H1 (cell line): ENCODE results near the gene TSPEAR. TPM values are rescaled to one million over a fixed set of nuclear protein-coding genes. Genes with fewer than 3 reads are reported as not detected.

Source experiments
- CREB1 ChIP-seq: IDR thresholded peaks from 2 replicates; pipeline ENCODE4 v1.6.1; 2012; ENCODE audit warnings: inconsistent platforms
- EZH2 ChIP-seq: fragments of 200-600 bp; sonication (generic); IDR thresholded peaks from 2 replicates; pipeline ENCODE4 v1.7.1; 2012; ENCODE audit warnings: low read depth, mild to moderate bottlenecking, moderate library complexity, low read length, inconsistent platforms; ENCODE audit not compliant: severe bottlenecking
- FOSL1 ChIP-seq: IDR thresholded peaks from 2 replicates; pipeline ENCODE4 v1.6.1; 2011; ENCODE audit warnings: mild to moderate bottlenecking, low read depth, low read length, moderate library complexity; ENCODE audit not compliant: insufficient read depth
- HDAC6 ChIP-seq: IDR thresholded peaks from one replicate; pipeline ENCODE4 v1.7.1; 2012; ENCODE audit warnings: low read depth, mild to moderate bottlenecking, inconsistent platforms, low read length, moderate library complexity
- polyA plus RNA-seq, 7 experiments: library from polyadenylated mRNA; depleted of rRNA in 3 of 7; stranded (reverse) in 5 of 7; unstranded in 2 of 7; fragments of >200 nt in 5 of 7; fragments of 200-250 nt in 2 of 7; gene quantifications; 1 replicate in 5 of 7; 2 replicates in 1 of 7; 4 replicates in 1 of 7; pipeline versions ENCODE4 v1.2.1 to v1.2.3, GENCODE V29; 2011 to 2013; ENCODE audit warnings: missing spikeins in 2 of 7, mixed read lengths in 2 of 7
- total RNA-seq: library from RNA; stranded (reverse); fragmentation: NEBNext Ultra II Directional; extraction: Animal tissue kit (Norgen Biotek cat#: 25700); gene quantifications from 2 replicates; pipeline ENCODE4 v1.2.1, GENCODE V29; 2021

TSPEAR gene
- total and polyA plus RNA-seq, 2 of the 8 experiments (the other 6 are each of a cell fraction or from before 2014, with no cell fraction given): 0.58 to 0.89 TPM

- TF ChIP-seq FOSL1 (no peak), CREB1 (no peak), HDAC6 (no peak), EZH2 (no peak)
Measured at GRCh38 chr21:44720170-44720569, 8.8 kb upstream of the TSPEAR start (continued).
